ENCODE measurements around the gene METTL8.
A peak's percentile ranks its signal among the peaks of the same experiment; 100 is the strongest.

Gene METTL8

DNA sequence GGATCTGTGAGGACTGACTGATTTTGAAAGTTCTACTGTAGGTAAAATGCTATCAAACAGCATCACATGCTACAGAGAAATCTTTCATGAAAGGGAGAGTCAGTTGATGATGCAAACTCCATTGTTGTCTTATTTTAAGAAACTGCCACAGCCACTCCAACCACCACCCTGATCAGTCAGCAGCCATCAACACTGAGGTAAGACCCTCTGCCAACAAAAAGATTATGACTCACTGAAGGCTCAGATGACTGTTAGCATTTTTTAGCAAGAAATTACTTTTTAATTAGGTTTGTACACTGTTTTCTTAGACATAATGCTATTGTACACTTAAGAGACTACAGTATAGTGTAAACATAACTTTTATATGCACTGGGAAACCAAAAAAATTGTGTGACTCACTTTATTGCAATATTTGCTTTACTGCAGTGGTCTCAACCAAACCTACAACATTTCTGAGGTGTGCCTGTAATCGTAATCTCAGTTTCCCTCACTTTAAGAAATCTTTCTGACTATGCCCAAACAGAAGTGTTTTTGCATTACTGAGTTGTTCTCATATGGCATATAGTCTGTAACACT, 42.8 kb downstream of the METTL8 start:
- no peaks in the 10 kb centered on the region for H3K27me3 ChIP-seq (ENCODE audit: insufficient read depth, poor library complexity, severe bottlenecking)
- TF ChIP-seq CTCF (IDR thresholded peaks at IDR 0.05; ENCODE audit: insufficient read depth, low read length) (no peak), POLR2AphosphoS5 (IDR thresholded peaks at IDR 0.05; ENCODE audit: low read depth) (no peak)
- no peak overlapping the region for H3K4me3 ChIP-seq (replicated peaks; ENCODE audit: insufficient read depth, low read length)
- H3K27ac ChIP-seq (replicated peaks): no peak overlapping the region
- DNase-seq (ENCODE audit: low read depth in 1 of 2, low spot score in 1 of 2): no peak

DNA sequence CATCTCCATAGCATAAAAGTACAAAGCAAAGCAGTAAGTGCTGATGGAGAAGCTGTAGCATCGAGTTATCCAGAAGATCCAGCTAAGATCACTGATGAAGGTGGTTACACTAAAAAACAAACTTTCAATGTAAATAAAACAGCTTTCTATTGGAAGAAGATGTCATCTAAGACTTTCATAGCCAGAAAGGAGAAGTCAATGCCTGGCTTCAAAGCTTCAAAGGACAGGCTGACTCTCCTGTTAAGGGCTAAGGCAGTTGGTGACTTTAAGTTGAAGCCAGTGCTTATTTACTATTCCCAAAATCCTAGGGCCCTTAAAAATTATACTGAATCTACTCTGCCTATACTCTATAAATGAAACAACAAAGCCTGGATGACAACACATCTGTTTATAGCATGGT, 44.0 kb downstream of the METTL8 start:
- TF ChIP-seq CTCF (IDR thresholded peaks at IDR 0.05; ENCODE audit: insufficient read depth, low read length) (no peak), POLR2AphosphoS5 (IDR thresholded peaks at IDR 0.05; ENCODE audit: low read depth) (no peak), SPI1 (IDR thresholded peaks at IDR 0.05; ENCODE audit: borderline replicate concordance, low read depth) (peak; percentile 36; the same call in 1 of the 2 replicates)
- DNase-seq (ENCODE audit: low read depth in 1 of 2, low spot score in 1 of 2): no peak
- Histone ChIP-seq H3K27ac (replicated peaks) (no peak overlapping the region), H3K4me3 (replicated peaks; ENCODE audit: insufficient read depth, low read length) (no peak overlapping the region), H3K27me3 (ENCODE audit: insufficient read depth, poor library complexity, severe bottlenecking) (no peaks in the 10 kb centered on the region)

DNA sequence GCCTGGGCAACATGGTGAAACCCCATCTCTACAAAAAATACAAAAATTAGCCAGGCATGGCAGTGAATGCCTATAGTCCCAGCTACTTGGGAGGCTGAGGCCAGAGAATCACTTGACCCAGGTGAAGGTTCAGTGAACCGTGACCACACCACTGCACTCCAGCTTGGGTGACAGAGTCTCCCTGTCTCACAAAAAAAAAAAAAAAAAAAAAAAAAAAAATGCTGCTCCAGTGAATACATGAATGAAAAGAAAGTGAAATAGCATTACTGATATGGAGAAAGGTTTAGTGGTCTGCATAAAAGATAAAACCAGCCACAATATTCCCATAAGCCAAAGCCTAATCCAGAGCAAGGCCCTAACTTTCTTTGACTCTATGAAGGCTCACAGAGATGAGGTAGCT, 44.5 kb downstream of the METTL8 start:
- no peak for TF ChIP-seq GABPA (IDR thresholded peaks at IDR 0.05; ENCODE audit: low read depth)
- no peak for TF ChIP-seq SPI1 (IDR thresholded peaks at IDR 0.05; ENCODE audit: borderline replicate concordance, low read depth)
- no peak for TF ChIP-seq CTCF (IDR thresholded peaks at IDR 0.05; ENCODE audit: insufficient read depth, low read length)
- TF ChIP-seq POLR2AphosphoS5 (IDR thresholded peaks at IDR 0.05; ENCODE audit: low read depth): no peak

GRCh38 chr2:171387052-171387451, 46.7 kb downstream of the METTL8 start:
- Histone ChIP-seq H3K4me3 (replicated peaks; ENCODE audit: insufficient read depth, low read length) (no peak overlapping the region), H3K27ac (replicated peaks) (no peak overlapping the region), H3K27me3 (ENCODE audit: insufficient read depth, poor library complexity, severe bottlenecking) (no peaks in the 10 kb centered on the region)
- DNase-seq (ENCODE audit: low read depth in 1 of 2, low spot score in 1 of 2): no peak
- TF ChIP-seq, protein P1, sequence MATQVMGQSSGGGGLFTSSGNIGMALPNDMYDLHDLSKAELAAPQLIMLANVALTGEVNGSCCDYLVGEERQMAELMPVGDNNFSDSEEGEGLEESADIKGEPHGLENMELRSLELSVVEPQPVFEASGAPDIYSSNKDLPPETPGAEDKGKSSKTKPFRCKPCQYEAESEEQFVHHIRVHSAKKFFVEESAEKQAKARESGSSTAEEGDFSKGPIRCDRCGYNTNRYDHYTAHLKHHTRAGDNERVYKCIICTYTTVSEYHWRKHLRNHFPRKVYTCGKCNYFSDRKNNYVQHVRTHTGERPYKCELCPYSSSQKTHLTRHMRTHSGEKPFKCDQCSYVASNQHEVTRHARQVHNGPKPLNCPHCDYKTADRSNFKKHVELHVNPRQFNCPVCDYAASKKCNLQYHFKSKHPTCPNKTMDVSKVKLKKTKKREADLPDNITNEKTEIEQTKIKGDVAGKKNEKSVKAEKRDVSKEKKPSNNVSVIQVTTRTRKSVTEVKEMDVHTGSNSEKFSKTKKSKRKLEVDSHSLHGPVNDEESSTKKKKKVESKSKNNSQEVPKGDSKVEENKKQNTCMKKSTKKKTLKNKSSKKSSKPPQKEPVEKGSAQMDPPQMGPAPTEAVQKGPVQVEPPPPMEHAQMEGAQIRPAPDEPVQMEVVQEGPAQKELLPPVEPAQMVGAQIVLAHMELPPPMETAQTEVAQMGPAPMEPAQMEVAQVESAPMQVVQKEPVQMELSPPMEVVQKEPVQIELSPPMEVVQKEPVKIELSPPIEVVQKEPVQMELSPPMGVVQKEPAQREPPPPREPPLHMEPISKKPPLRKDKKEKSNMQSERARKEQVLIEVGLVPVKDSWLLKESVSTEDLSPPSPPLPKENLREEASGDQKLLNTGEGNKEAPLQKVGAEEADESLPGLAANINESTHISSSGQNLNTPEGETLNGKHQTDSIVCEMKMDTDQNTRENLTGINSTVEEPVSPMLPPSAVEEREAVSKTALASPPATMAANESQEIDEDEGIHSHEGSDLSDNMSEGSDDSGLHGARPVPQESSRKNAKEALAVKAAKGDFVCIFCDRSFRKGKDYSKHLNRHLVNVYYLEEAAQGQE (IDR thresholded peaks at IDR 0.05; ENCODE audit: insufficient replicate concordance, low read depth): no peak
- TF ChIP-seq CTCF (IDR thresholded peaks at IDR 0.05; ENCODE audit: insufficient read depth, low read length) (no peak), GABPA (IDR thresholded peaks at IDR 0.05; ENCODE audit: low read depth) (no peak), POLR2AphosphoS5 (IDR thresholded peaks at IDR 0.05; ENCODE audit: low read depth) (no peak), SPI1 (IDR thresholded peaks at IDR 0.05; ENCODE audit: borderline replicate concordance, low read depth) (no peak)

More for the DNA sequence above, 44.5 kb downstream of the METTL8 start:
- no peak for DNase-seq (ENCODE audit: low read depth in 1 of 2, low spot score in 1 of 2)
- Histone ChIP-seq H3K27me3 (ENCODE audit: insufficient read depth, poor library complexity, severe bottlenecking) (no peaks in the 10 kb centered on the region), H3K4me3 (replicated peaks; ENCODE audit: insufficient read depth, low read length) (no peak overlapping the region), H3K27ac (replicated peaks) (no peak overlapping the region)

All from HL-60 (cell line).